ENCODE data around the gene MGLL. TPM values are rescaled to one million over a fixed set of nuclear protein-coding genes. Genes with fewer than 3 reads are reported as not detected.

Gene MGLL
- total and polyA plus RNA-seq, 9 of the 15 experiments (the other 6 are each of a cell fraction or from before 2014, with no cell fraction given) = 0.12 to 0.32 (median 0.18) TPM; not detected in 6

DNA sequence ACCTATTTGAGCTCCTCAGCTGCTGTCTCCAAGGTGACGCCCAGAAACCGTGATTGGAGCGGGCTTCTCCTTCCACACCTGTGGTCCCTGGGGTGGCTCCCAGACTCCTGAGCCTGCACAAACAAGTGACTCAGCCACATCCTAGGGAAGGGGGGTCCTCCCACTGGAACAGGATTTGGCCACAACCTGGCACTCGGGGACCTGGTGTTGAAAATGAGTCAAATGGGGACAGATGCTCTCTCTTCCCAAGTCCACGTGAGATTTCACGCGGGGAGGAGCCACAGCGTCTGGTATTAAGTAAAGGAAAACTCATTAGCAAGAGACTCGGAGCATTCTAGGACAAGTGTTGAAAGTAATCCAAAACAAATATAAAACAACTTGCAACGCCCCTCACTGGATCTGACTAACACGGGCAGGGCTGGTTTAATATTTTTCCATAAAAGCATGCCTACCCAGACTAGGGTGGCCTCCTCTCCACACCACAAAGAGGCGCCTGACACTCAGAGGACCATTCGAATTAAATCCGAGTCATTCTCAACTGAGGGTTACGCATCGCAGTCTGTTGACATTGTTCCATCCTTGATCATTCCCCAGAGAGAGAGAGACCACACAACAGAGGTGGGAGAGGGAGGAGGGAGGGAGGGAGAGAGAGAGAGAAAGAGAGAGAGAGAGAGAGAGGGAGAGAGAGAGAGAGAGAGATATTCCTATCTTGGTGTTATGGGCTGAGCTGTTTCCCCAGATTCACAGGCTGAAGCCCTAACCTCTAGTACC is 74.4 kb downstream of the MGLL start (continued):
- TF ChIP-seq GTF2E2 (tag; IDR thresholded peaks at IDR 0.05) (no peak), ZBTB11 (CRISPR knock-in tag; IDR thresholded peaks at IDR 0.05) (no peak), EHMT2 (IDR thresholded peaks at IDR 0.05) (no peak), ZNF583 (CRISPR knock-in tag; IDR thresholded peaks at IDR 0.05) (no peak), CEBPB (tag; IDR thresholded peaks at IDR 0.05) (no peak)
- TF ChIP-seq, protein P1, sequence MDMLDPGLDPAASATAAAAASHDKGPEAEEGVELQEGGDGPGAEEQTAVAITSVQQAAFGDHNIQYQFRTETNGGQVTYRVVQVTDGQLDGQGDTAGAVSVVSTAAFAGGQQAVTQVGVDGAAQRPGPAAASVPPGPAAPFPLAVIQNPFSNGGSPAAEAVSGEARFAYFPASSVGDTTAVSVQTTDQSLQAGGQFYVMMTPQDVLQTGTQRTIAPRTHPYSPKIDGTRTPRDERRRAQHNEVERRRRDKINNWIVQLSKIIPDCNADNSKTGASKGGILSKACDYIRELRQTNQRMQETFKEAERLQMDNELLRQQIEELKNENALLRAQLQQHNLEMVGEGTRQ (CRISPR knock-in tag; IDR thresholded peaks at IDR 0.05) = no peak
